Upper lobe of left lung (tissue), 6 donors: ENCODE measurements around the gene UBAC2. TPM values are rescaled to one million over a fixed set of nuclear protein-coding genes. Genes with fewer than 3 reads are reported as not detected.

Experiments used
- ATAC-seq, 2 donors: fragments of 200-7000 bp; cut with Tn5 transposase; one replicate each; pipeline ENCODE4 v1.9.1; 2022; ENCODE audit warnings: mild to moderate bottlenecking in 2 of 2, moderate library complexity in 2 of 2; ENCODE audit not compliant: low FRiP score in 2 of 2
- DNase-seq, 2 donors: peaks; one replicate each; pipeline ENCODE4 v3.0.0-alpha.2; 2019 to 2020
- H3K27ac ChIP-seq, 4 donors: fragments of 200-600 bp; sonication (generic); one replicate each; pipeline ENCODE4 v1.5.1; 2016 to 2019
- H3K27me3 ChIP-seq, 4 donors: fragments of 200-600 bp; sonication (generic); one replicate each; pipeline ENCODE4 v1.5.1; 2017 to 2019
- H3K36me3 ChIP-seq, 4 donors: fragments of 200-600 bp; sonication (generic); one replicate each; pipeline ENCODE4 v1.5.1; 2016 to 2019
- H3K4me1 ChIP-seq, 4 donors: fragments of 200-600 bp; sonication (generic); one replicate each; pipeline ENCODE4 v1.5.1; 2018 to 2019
- H3K4me3 ChIP-seq, 4 donors: fragments of 200-600 bp; sonication (generic); one replicate each; pipeline ENCODE4 v1.5.1; 2017 to 2019; ENCODE audit warnings: mild to moderate bottlenecking in 2 of 4, moderate library complexity in 1 of 4
- H3K9me3 ChIP-seq, 4 donors: fragments of 200-600 bp; sonication (generic); one replicate each; pipeline ENCODE4 v1.5.1; 2018 to 2019
- CTCF ChIP-seq, 6 experiments: fragments of 450-650 bp in 4 of 6; fragments of 200-600 bp in 2 of 6; sonication (generic) in 2 of 6; IDR thresholded peaks; one replicate each; pipeline ENCODE4 v1.5.1; 2016 to 2019; ENCODE audit warnings: antibody characterized with exemption in 6 of 6
- EP300 ChIP-seq, 4 donors: sonication (generic); formaldehyde crosslinking; IDR thresholded peaks; one replicate each; pipeline ENCODE4 v1.5.1; 2017; ENCODE audit warnings: antibody characterized with exemption in 4 of 4, control low read depth in 2 of 4
- POLR2A ChIP-seq, 4 donors: fragments of 450-650 bp; IDR thresholded peaks; one replicate each; pipeline ENCODE4 v1.5.1; 2016 to 2017; ENCODE audit warnings: antibody characterized with exemption in 4 of 4, mild to moderate bottlenecking in 2 of 4
- POLR2AphosphoS5 ChIP-seq, 2 donors: sonication (generic); formaldehyde crosslinking; IDR thresholded peaks; one replicate each; pipeline ENCODE4 v1.5.1; 2017; ENCODE audit warnings: antibody characterized with exemption in 2 of 2
- WGBS, 2 donors: methylation state at CpG; one replicate each; pipeline ENCODE4 v1.1.5; 2017 to 2018; 5-methylcytosine and 5-hydroxymethylcytosine counted together
- total RNA-seq, 6 donors: library from RNA; depleted of rRNA in 4 of 6; stranded (reverse); fragments of >200 nt in 4 of 6; gene quantifications; one replicate each; pipeline versions ENCODE4 v1.1.0 to v1.2.1, GENCODE V29; 2016 to 2021
- donor health status: DM: no; HTN: no; CAD: no; lungs with moderate emphysema.
- donor health status: DM: no; HTN: yes; CAD: no; lungs with severe emphysema.

Gene UBAC2
- total RNA-seq, 6 donors from 2014 or later, result 29.3 to 55.5 (median 47.7) TPM

GRCh38 chr13:99179460-99179859 lies 21.2 kb upstream of the UBAC2 start:
- 71 to 77% methylated on average over 3 of the region's 3 CpGs for WGBS, 2 donors
- ATAC-seq, result no peak

GRCh38 chr13:99182439-99182838 lies 18.2 kb upstream of the UBAC2 start:
- Histone ChIP-seq H3K9me3 (peaks cover 4 to 12% (median 7%) of the 10 kb centered on the region in 4 donors), H3K36me3 (no peaks in the 10 kb centered on the region)

More at GRCh38 chr13:99179460-99179859, 21.2 kb upstream of the UBAC2 start:
- no peaks in the 10 kb centered on the region for H3K27me3 ChIP-seq
- peaks cover 4 to 12% (median 7%) of the 10 kb centered on the region in 4 donors for H3K9me3 ChIP-seq
- H3K4me3 ChIP-seq, result no peak overlapping the region
- TF ChIP-seq POLR2A (IDR thresholded peaks at IDR 0.05), result no peak
- TF ChIP-seq POLR2AphosphoS5 (IDR thresholded peaks at IDR 0.05), result no peak
- TF ChIP-seq CTCF (IDR thresholded peaks at IDR 0.05), result no peak
- TF ChIP-seq EP300 (IDR thresholded peaks at IDR 0.05), result no peak
- no peaks in the 10 kb centered on the region for H3K36me3 ChIP-seq
- DNase-seq, result no peak
- H3K27ac ChIP-seq, result no peak overlapping the region
- peaks cover 0 to 15% (median 5%) of the 10 kb centered on the region in 4 donors for H3K4me1 ChIP-seq

GRCh38 chr13:99185606-99186005 lies 15.0 kb upstream of the UBAC2 start:
- no peaks in the 10 kb centered on the region for H3K4me1 ChIP-seq
- H3K27ac ChIP-seq, result no peak overlapping the region
- H3K4me3 ChIP-seq, result no peak overlapping the region
- no peak for ATAC-seq
- H3K9me3 ChIP-seq, result peaks cover 4 to 12% (median 7%) of the 10 kb centered on the region in 4 donors
- WGBS, 2 donors, result 81 to 82% methylated on average over 8 of the region's 8 CpGs
- H3K36me3 ChIP-seq, result no peaks in the 10 kb centered on the region
- TF ChIP-seq POLR2A (IDR thresholded peaks at IDR 0.05), result no peak
- TF ChIP-seq CTCF (IDR thresholded peaks at IDR 0.05), result no peak
- TF ChIP-seq EP300 (IDR thresholded peaks at IDR 0.05), result no peak
- TF ChIP-seq POLR2AphosphoS5 (IDR thresholded peaks at IDR 0.05), result no peak
- no peaks in the 10 kb centered on the region for H3K27me3 ChIP-seq
- no peak for DNase-seq

More at GRCh38 chr13:99182439-99182838, 18.2 kb upstream of the UBAC2 start:
- no peak for DNase-seq
- ATAC-seq, result no peak
- H3K4me1 ChIP-seq, result peaks cover 0 to 9% (median 0%) of the 10 kb centered on the region in 4 donors
- TF ChIP-seq POLR2A (IDR thresholded peaks at IDR 0.05) (no peak), EP300 (IDR thresholded peaks at IDR 0.05) (no peak), POLR2AphosphoS5 (IDR thresholded peaks at IDR 0.05) (no peak), CTCF (IDR thresholded peaks at IDR 0.05) (no peak)
- H3K27ac ChIP-seq, result no peak overlapping the region
- H3K4me3 ChIP-seq, result no peak overlapping the region
- H3K27me3 ChIP-seq, result no peaks in the 10 kb centered on the region
- WGBS, 2 donors, result 93 to 100% methylated on average over 1 of the region's 1 CpG

GRCh38 chr13:99190147-99190985 lies 10.3 kb upstream of the UBAC2 start:
- H3K4me3 ChIP-seq, result no peak overlapping the region
- 91 to 95% methylated on average over 12 of the region's 12 CpGs for WGBS, 2 donors
- no peaks in the 10 kb centered on the region for H3K36me3 ChIP-seq
- no peak for TF ChIP-seq POLR2AphosphoS5 (IDR thresholded peaks at IDR 0.05)
- TF ChIP-seq EP300 (IDR thresholded peaks at IDR 0.05), result no peak
- TF ChIP-seq CTCF (IDR thresholded peaks at IDR 0.05), result no peak
- TF ChIP-seq POLR2A (IDR thresholded peaks at IDR 0.05), result no peak
- peaks cover 8 to 12% (median 10%) of the 10 kb centered on the region in 4 donors for H3K4me1 ChIP-seq
- H3K9me3 ChIP-seq, result no peaks in the 10 kb centered on the region
- ATAC-seq (no peak), DNase-seq (no peak)
- no peak overlapping the region for H3K27ac ChIP-seq
- H3K27me3 ChIP-seq, result no peaks in the 10 kb centered on the region
